Endothelial cell of umbilical vein (primary cell): ENCODE data around the gene CAPN14.

Source experiments
- JUN ChIP-seq: IDR thresholded peaks from 2 replicates; pipeline ENCODE4 v1.6.1; 2011; ENCODE audit warnings: borderline replicate concordance, low read depth; ENCODE audit not compliant: insufficient read length, insufficient read depth
- POLR2A ChIP-seq: IDR thresholded peaks from 2 replicates; pipeline ENCODE4 v1.6.1; 2012; ENCODE audit warnings: low read depth, mild to moderate bottlenecking, control low read depth, low read length
- POLR2AphosphoS5 ChIP-seq: IDR thresholded peaks from 2 replicates; pipeline ENCODE4 v1.6.1; 2012; ENCODE audit warnings: low read depth, mild to moderate bottlenecking, control low read depth, low read length, moderate library complexity; ENCODE audit not compliant: insufficient read depth
- TF ChIP-seq, protein P1 (sequence below), 2 donors: IDR thresholded peaks; 1 replicate in 1 of 2; 2 replicates in 1 of 2; pipeline ENCODE4 v1.5.1; 2011; ENCODE audit warnings: low read length in 2 of 2, mild to moderate bottlenecking in 2 of 2, moderate library complexity in 2 of 2, control low read depth in 1 of 2, inconsistent platforms in 1 of 2, low read depth in 1 of 2; ENCODE audit not compliant: insufficient read depth in 1 of 2; ENCODE audit errors: extremely low read depth in 1 of 2

DNA sequence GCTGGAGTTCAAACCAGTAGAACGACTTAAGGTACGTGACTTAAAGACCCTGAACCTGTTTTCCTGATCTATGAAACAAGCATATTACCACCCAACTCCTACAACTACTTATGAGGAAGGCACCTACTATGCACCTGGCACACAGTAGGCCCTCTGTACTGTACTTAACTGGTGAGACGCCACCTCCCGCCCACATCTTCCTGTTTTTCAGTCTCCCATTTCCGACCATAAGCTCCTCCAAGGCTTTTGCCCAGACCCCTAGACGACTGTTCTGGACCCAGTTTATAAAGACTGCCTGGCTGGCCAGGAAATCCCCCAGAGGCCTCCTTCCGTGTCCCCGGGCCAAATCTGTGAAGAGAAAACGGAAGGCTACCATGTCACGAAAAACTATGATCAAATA, 80.6 kb downstream of the CAPN14 start:
- TF ChIP-seq, protein P1, sequence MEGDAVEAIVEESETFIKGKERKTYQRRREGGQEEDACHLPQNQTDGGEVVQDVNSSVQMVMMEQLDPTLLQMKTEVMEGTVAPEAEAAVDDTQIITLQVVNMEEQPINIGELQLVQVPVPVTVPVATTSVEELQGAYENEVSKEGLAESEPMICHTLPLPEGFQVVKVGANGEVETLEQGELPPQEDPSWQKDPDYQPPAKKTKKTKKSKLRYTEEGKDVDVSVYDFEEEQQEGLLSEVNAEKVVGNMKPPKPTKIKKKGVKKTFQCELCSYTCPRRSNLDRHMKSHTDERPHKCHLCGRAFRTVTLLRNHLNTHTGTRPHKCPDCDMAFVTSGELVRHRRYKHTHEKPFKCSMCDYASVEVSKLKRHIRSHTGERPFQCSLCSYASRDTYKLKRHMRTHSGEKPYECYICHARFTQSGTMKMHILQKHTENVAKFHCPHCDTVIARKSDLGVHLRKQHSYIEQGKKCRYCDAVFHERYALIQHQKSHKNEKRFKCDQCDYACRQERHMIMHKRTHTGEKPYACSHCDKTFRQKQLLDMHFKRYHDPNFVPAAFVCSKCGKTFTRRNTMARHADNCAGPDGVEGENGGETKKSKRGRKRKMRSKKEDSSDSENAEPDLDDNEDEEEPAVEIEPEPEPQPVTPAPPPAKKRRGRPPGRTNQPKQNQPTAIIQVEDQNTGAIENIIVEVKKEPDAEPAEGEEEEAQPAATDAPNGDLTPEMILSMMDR (IDR thresholded peaks at IDR 0.05; ENCODE audit: extremely low read depth in 1 of 2, insufficient read depth in 1 of 2, low read depth in 1 of 2, low read length in 2 of 2): no peak
- TF ChIP-seq POLR2A: no peak
- no peak for TF ChIP-seq POLR2AphosphoS5
- TF ChIP-seq JUN: no peak
